ENCODE results near the gene MRGPRG.

DNA sequence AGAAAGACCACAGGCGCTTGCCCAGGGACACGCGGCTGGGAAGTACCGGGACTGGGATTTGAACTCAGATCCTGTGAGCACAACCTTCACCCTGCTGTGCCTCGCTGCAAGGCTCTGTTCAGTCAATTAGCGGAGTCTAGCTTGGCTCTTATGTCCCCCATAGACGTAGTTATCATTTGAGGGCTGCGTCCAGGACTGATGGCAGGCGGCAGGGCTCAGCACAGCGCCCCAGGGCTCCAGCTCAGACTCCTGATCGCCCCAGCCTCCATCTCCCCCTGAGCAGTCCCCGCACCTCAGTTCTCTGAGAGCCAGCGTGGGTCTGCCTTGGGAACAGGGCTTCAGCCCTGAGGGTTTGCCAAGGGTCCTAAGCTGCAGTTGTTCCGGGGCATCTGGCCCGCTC lies 19.8 kb downstream of the MRGPRG start:
- TF ChIP-seq POLR2AphosphoS5 (IDR thresholded peaks at IDR 0.05; ENCODE audit: borderline replicate concordance, low read depth, low read length) (no peak), EZH2 (IDR thresholded peaks at IDR 0.05) (no peak), FOXP2 (optimal IDR thresholded peaks at IDR 0.05; ENCODE audit: control extremely low read depth, extremely low read length, insufficient read depth) (no peak)

Data from SK-N-MC (cell line).